Colonic mucosa (tissue), 4 donors: ENCODE results near the gene DQX1. TPM values are rescaled to one million over a fixed set of nuclear protein-coding genes. Genes with fewer than 3 reads are reported as not detected.
A peak's percentile ranks its signal among the peaks of the same experiment; 100 is the strongest.

Experiments used
- DNase-seq: peaks from one replicate; pipeline ENCODE4 v3.0.0-alpha.2; 2020
- H3K27ac ChIP-seq: fragments of 200-600 bp; one replicate; pipeline ENCODE4 v1.8.0; 2021
- H3K27me3 ChIP-seq: fragments of 200-600 bp; one replicate; pipeline ENCODE4 v1.8.0; 2021
- H3K36me3 ChIP-seq: fragments of 200-600 bp; one replicate; pipeline ENCODE4 v1.8.0; 2021
- H3K4me1 ChIP-seq: fragments of 200-600 bp; one replicate; pipeline ENCODE4 v1.8.0; 2021; ENCODE audit warnings: mild to moderate bottlenecking
- H3K4me3 ChIP-seq: fragments of 200-600 bp; one replicate; pipeline ENCODE4 v1.8.0; 2021
- H3K9ac ChIP-seq, 2 donors: one replicate each; pipeline ENCODE4 v1.7.0; 2013; ENCODE audit warnings: control low read depth in 2 of 2, low read depth in 2 of 2, low read length in 2 of 2
- H3K9me3 ChIP-seq: fragments of 200-600 bp; one replicate; pipeline ENCODE4 v1.8.0; 2021
- CTCF ChIP-seq: fragments of 200-600 bp; IDR thresholded peaks from one replicate; pipeline ENCODE4 v1.8.0; 2022; ENCODE audit warnings: antibody characterized with exemption, mild to moderate bottlenecking
- intact Hi-C: fragments of 100-400 bp; cut with DNase I; formaldehyde crosslinking; loops from one replicate; pipeline ENCODE4 v1.14.1; 2022
- total RNA-seq, 2 donors: library from RNA; stranded (reverse); fragmentation: NEBNext Ultra II Directional in 1 of 2; extraction: Animal tissue kit (Norgen Biotek cat#: 25700) in 1 of 2; gene quantifications; one replicate each; pipeline ENCODE4 v1.2.1, GENCODE V29; 2021
- donor health status: healthy.
- donor health status: DM: no; HTN: no; CAD: no.
- donor health status: DM: no; HTN: no; CAD: no.

DQX1 gene
- total RNA-seq = 10 to 100 TPM; 34.2 to 36.8 TPM

- peak within 1 kb of the TSS; percentile 16 for H3K4me3 ChIP-seq
- H3K27me3 ChIP-seq = no peaks in the 10 kb centered on the region
- H3K9me3 ChIP-seq = no peaks in the 10 kb centered on the region
- peak; percentile 87 for DNase-seq
- H3K9ac ChIP-seq = peak within 1 kb of the TSS in 1 of 2 donors; percentile 80
- intact Hi-C loops = no loop called here
- H3K27ac ChIP-seq = no peak within 1 kb of the TSS
- TF ChIP-seq CTCF = no peak
- H3K4me1 ChIP-seq = no peaks in the 10 kb centered on the region
- peaks cover 9% of the 10 kb centered on the region for H3K36me3 ChIP-seq
Observed at GRCh38 chr2:74525717-74526648, at the start of gene DQX1. Gene DQX1, minus strand, starts transcription at chr2:74526231. Its CDS starts 502 bp downstream, at chr2:74525729.

- H3K27me3 ChIP-seq = no peaks in the 10 kb centered on the region
- no peaks in the 10 kb centered on the region for H3K36me3 ChIP-seq
- H3K27ac ChIP-seq = no peak overlapping the region
- H3K9me3 ChIP-seq = no peaks in the 10 kb centered on the region
- H3K4me1 ChIP-seq = no peaks in the 10 kb centered on the region
- TF ChIP-seq CTCF = no peak
- no peak overlapping the region for H3K9ac ChIP-seq
- intact Hi-C loops = no loop called here
- H3K4me3 ChIP-seq = no peak overlapping the region
- no peak for DNase-seq
Observed at GRCh38 chr2:74575320-74575719, 49.3 kb upstream of the DQX1 start.

GRCh38 chr2:74573747-74574562, 47.9 kb upstream of the DQX1 start:
- no peak for TF ChIP-seq CTCF
- Histone ChIP-seq H3K4me1 (no peaks in the 10 kb centered on the region), H3K9me3 (no peaks in the 10 kb centered on the region), H3K27ac (no peak overlapping the region), H3K4me3 (no peak overlapping the region), H3K27me3 (no peaks in the 10 kb centered on the region), H3K36me3 (no peaks in the 10 kb centered on the region), H3K9ac (no peak overlapping the region)
- intact Hi-C loops = no loop called here
- no peak for DNase-seq

- TF ChIP-seq CTCF = no peak
- no peaks in the 10 kb centered on the region for H3K9me3 ChIP-seq
- H3K9ac ChIP-seq = no peak overlapping the region
- H3K4me3 ChIP-seq = no peak overlapping the region
- no peaks in the 10 kb centered on the region for H3K27me3 ChIP-seq
- intact Hi-C loops = no loop called here
- H3K4me1 ChIP-seq = no peaks in the 10 kb centered on the region
- no peak for DNase-seq
- no peaks in the 10 kb centered on the region for H3K36me3 ChIP-seq
- no peak overlapping the region for H3K27ac ChIP-seq
Observed at GRCh38 chr2:74572178-74572925, 46.3 kb upstream of the DQX1 start.

GRCh38 chr2:74571058-74571457, 45.0 kb upstream of the DQX1 start:
- Histone ChIP-seq H3K36me3 (no peaks in the 10 kb centered on the region), H3K9me3 (no peaks in the 10 kb centered on the region), H3K9ac (no peak overlapping the region), H3K27ac (no peak overlapping the region), H3K4me3 (no peak overlapping the region), H3K27me3 (no peaks in the 10 kb centered on the region), H3K4me1 (no peaks in the 10 kb centered on the region)
- intact Hi-C loops = no loop called here
- TF ChIP-seq CTCF = no peak
- no peak for DNase-seq
